SW480 (cell line): Measurements from ENCODE around the gene ANKFN1.

Experiments
- DNase-seq: peaks from one replicate; pipeline ENCODE4 v3.0.0-alpha.2; 2016; ENCODE audit warnings: low spot score

The ANKFN1 gene

DNA sequence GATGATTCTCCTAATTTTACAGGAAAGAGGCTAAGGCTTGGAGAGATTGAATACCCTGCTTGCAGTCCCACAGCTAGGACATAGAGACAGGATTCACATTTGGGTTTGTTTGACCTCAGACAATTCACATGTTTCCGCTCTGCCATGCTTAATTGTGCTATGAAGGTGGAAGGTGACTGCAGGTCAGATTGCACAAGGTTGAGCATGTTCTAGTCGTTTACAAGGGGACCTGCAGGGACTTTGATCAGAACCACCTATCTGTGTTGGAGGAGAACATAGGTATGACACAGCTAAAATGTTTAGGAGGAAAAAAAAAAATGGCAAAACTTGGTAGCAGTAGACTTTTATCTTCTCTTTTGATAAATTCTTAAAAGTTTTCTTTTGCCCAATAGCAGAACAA, 4.9 kb upstream of the ANKFN1 start:
- no peak for DNase-seq

DNA sequence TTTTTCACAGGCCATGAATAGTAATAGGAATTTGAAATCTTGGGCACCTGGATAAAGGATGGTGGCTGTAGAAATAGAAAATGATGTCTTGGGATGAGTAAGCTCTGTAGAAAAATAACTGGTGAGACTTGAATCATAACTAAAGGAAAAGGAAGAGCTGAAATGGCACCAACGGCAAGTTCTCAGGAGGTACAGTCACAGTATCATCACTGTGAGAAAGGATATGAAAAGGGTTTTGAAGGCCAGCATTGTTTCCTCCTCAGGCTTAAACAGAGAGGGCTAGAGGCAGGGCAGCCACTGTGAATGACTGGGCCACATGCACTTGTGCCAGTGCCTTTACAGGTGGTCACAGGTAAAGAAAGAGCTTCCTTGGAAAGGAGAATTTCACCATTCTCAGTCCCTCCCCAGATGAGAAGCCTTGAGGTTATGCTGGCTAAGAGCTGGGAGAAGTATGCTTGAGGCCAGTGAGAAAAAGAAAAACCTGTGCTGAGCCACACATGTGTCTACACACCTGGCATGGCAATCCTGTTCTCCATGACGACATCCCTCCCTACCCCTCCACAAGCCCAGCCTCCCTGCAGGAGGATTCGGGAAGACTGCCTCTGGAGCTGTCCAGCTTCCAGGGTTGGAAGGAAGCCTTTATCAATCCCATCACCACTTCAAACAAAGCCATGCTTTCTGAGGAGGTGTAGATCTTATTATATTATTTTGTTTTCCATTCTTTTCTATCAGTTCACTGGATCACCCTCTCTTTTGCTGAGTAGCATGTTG, 3.8 kb upstream of the ANKFN1 start:
- DNase-seq: no peak

DNA sequence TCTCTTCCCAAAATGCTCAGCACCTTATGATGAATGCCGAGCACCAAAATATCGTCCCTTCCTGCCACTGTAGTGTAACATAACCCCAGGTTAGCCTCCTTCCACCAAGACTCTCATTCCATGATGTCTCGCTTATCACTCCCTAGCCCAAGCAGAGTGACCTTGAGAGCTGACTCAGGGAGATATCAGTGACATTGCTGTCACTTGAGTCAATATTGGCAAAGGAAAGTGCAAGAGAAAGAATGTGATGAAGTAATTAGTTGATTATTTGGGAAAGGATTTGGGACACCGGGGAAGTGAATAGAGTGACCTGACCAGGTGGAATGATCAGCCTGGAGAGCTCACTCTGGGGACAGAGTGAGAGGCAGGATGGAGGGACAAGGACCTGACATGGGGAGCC, 2.6 kb upstream of the ANKFN1 start:
- DNase-seq: no peak

DNA sequence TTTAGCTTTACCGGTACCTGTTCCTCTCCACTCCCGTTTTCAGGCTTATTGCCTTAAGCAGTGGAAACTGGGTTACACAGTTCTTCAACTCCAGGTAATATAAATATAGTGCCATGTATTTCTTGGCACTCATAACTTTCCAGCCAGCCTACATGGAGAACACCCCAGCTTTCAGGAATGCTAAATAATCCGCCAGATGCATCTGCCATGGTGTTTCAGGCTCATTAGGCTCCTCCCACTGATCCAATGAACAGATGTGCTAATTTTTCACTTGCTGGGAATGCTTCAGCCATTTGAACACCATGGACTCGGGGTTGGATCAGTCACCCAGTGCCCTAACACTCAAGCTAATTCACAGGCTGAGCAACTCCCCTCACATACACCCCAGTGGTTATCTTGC, 4.6 kb downstream of the ANKFN1 start:
- no peak for DNase-seq

DNA sequence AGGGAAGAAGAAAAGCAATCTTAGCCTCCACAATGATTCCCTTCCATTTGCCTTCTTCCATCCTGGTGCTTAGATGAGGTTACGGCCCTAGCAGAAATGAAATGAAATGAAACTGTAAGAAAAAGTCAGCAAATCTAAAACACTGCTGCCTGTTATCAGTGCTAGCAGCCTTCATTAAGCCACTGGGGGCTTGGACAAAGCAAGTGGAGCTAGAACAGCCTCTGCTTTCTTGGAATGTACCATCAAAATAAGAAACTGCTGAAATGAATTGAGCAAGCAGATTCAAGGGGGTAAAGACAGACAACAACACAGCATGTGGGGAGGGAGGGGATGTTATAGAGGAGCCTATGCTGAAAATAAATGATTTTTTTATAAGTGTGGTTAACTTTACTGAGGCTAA, 5.1 kb downstream of the ANKFN1 start:
- no peak for DNase-seq

DNA sequence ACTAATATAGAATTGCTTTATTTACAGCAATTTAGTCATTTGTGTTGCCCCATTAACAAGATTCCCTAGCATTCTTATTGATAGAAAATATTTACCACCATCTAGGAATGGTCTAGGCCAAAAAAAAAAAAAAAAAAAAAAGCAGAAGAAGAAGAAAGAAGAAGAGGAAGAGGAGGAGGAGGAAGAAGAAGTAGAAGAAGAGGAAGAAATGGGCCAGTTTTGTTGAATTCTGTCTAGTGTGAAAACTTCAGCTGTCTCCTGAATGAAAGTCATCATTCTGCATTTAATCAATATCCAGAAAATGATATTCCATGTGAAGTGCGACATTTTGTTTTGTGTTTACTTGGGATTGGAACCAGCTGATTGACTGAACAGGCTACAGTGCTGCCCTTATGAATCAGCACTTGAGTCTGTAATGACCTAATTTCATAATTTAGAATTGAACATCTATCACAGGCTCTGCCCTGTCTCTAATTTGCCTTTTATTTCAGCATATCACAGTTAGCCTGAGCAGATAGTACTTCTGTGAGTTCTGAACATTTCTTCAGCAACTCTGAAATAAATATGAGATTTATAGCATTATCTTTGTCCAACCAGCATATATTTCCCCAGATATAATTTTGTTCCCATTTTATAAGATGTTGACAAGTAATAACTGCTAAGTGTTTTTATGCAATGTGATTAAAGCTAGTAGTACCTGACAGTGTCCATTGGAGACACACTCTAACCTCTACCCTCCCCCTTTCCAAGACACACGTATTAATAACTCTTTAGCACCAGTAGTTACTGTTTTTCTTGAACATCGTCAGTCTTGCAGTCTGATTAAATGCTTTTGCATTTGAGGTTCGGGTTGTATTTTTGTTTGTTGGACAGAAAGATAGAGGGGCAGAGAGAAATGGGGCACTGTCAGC, 5.9 kb downstream of the ANKFN1 start:
- DNase-seq: no peak

DNA sequence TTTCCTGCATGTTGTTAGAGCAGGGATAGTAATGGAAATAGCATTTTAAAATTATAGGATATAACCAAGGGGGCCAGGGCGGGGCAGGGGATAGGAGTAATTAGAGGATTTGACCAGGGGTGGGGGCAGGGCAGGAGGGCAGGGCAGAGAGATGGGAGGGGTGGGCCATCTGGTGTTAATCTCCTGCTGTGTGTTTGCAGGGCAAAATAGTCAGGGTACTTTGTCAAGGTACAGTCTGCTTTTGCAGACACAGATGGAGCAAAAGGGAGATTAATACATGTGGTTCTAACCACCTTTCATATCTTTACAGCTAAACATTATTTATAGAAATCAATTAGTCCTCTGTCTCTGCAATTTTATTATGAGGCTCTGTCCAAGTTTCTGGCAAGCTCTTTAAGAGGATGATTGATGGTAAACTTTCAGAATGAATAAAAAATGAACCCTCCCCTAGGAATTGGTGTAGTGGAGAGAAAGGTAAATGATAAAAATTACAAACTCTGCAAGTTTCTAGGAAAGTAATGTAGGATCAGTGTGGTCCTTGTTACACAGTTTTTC, 6.6 kb downstream of the ANKFN1 start:
- DNase-seq: no peak

DNA sequence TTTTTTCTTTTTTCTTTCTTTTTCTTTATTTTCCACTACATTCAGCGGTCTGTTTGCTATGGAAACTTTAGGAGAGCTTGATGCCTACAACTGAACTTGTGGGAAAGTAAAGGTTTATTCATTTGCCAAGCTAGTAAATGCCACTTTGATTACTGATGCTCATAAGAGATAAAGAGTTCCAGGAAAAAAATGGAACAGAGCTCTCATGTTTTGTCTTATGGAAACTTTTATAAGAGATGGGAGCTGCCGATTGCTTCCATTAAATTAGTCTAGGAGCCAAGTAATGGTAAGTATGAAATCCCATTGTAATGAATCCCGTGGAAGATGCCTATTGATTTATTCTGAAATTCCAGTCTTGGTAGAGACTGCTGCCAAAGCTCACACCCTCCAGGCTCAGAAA, 7.1 kb downstream of the ANKFN1 start:
- no peak for DNase-seq

DNA sequence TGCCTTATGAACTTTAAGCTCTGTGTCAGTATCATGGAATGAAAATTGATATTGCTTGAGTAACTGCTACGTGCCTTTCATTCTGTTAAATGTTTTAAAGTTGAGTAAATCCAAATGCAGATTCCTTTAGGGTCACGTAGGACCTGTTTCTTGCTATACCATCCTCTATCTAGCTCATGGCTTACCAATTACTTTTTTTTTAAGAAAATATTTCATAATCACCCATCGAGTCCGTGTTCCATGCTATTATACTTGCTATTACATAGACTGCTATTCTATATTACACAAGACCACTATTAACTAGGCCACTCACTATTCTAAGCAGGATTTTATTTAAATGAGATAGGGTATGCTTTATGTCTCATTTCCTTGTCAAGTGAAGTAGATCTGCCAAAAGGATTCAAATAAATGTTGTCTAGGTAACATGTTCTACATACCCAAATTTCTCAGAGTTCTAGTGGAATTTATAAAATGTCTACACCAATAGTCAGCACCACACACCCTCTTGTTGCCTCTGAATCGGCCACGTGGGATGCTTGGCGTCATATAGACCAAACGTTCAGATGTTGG, 11.9 kb downstream of the ANKFN1 start:
- DNase-seq: no peak

DNA sequence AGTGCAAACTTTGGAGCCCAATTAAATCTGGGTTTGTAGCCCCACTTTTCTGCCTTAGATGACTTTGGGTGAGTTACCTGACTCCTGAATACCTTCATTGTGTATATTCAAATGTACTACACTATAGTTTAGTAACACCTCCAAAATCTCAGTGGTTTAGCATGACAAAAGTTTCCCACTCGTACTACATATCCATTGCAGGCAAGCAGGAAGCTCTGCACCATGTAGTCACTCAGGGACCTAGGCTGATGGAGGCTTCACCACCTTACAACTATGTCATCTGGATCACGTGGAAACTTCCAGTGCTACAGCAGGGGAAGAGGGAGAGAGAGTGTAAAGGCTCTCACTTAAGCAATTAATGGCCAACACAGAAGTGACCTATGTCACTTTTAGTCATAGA, 14.2 kb downstream of the ANKFN1 start:
- DNase-seq: no peak

DNA sequence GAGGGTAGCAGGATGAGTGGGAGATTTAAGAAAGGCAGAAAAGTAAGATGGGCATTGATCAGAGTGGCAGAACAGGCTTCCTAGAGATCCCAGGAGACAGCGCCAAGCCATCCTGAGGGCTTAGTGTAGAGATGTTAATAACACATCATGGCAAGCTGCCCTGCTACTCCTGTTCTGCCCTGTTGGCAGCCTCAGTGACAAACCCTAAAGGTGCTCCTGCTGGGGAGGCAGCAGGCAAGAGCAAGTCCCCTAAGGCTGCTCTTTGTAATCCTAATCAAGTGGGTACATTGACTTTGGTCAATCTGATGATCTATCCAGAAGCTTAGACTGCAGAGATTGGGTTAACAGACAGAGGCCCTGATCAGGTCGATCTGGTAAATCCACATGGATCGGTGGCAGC, 16.3 kb downstream of the ANKFN1 start:
- no peak for DNase-seq

DNA sequence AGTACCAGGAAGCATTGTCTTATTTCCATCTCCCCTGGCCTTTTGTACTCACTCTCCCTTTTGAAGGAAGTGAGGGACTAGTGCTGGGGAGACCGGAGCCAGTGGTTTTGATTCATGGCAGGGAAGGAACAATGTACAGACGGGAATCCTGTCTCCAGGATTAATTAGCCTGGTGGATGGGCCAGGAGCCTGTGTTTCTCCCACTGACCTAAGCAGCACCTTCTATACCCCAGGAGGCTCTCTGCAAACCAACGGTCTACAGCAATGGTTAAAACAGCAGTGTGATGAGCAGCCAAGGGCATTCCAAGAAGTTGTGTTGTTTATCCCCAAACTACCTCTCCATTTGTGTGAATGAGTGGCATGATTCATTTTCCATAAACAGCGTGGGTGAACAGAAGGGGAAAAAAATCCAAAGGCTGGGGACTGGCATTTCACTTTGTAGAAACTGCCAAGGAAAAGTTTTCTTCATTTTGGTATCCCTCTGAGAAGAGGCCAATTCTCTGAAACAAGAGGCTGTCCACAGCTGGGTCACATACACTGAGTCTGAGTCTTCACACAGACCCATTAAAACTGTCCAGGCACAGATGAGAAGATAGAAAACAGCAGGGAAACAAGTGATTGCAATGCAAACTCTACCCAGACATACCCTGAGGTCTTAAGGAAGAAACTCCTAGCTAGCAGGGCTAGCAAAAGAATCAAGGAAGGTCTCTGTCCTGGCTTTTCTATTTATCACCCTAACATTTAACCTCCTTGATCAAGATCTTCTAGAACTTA, 18.1 kb downstream of the ANKFN1 start:
- no peak for DNase-seq

DNA sequence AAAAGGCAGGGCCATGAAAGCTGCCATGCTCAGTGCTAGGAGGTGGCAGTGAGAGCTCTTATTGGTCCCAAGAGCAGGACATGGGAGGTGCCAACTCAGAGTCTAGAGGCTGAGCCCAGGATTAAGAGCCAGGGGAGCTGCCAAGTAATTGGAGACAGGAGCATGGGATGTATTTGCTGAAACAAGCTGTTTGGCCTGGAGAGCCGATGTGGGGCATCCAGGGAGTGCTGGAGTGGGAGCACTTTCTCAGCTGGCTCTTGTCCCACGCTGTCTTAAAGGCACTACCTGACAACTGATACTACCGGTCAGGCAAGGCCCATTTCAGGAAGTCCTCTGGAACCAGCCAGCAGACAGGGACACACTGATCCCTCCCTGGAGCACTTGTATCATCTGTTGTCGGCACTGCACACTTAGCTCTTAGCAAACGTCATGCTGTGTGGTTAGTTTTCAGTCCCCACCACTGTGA, 19.3 kb downstream of the ANKFN1 start:
- peak; percentile 22 for DNase-seq

DNA sequence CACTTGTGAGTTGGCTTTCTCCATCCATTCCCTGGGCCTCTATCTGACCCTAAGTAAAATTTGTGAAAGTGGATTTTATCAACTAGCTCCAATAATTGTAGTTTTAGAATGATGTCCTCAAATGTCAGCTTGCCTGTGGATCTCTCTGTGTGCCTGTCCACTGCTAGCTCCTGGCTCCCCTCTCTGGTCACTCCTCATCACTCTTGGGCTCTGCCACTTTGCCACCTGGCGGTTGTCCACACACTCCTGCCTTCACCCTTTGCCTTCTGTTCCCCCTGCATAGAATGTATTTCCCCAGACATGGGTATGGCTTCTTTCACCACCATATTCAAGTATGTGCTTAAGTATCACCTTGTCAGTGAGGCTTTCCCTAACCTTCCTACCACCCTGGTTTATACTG, 19.8 kb downstream of the ANKFN1 start:
- DNase-seq: no peak

DNA sequence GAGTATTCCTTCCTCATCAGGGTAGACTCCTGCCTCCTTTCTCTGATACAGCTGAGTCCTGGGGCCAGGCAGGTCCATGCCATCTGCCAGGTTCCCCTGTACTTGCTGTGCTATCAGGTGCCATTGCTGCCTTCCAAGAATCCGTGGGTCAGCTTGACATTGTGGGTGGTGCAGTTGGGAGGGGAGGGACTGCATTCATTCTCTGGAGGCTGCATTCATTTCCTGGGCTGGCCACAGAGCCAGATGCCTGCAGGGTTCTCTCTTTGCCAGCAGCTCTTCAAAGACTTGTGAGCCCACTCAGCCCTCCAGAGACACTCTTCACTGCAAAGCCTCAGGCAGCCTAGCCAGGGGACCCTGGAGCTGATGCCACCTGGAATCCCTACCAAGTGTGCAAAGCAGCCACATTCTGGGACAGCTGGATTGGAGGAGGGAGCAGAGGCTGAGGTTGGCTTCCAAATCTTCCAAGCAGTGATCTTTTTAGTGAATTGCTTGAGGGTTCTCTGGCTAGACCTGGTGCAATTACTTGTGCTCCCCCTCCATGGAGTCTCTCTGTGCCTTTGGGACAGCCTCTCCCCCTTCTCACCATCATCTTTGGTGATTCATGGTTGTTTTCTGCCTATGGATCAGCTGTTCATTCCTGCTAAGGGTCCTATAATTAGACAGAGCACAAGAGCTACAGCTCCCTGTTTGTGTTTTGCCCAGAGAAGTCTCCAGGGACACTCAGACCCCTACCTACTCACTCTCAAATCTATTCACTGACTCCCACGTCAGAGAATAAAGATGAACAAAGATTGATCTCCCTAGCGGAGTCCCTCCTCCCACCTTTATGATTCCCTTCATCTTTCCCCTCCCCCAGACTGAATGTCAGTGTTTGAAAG, 20.9 kb downstream of the ANKFN1 start:
- DNase-seq: peak; percentile 13

DNA sequence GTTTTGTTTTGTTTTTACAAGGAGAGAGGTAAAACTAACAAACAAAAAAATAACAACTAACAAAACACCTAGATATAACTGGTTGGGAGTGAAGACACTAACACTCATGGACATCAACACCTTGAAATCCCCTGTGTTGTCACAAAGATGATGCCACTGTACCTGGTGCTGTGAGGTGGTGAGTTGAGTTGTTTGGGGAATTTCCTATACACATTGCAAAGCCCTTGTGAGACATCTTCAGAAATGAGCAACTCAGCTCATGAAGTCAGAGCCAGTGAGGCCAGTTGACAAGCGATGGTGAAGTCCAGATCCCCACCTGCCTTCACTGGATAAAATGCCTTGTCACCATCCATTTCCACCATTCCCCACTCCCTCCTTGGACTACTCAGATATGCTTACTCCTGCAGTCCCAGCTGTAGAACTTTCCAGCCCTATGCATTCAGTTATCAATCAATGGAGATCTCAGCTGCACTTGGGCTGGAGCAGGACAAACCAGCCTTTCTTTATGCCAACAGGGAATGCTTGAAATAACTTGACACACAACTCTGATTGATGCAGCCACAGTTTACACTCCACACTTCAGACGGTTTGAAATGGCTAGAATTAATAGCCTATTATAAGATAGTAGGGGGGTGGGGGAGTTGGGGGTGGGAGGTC, 22.2 kb downstream of the ANKFN1 start:
- no peak for DNase-seq

DNA sequence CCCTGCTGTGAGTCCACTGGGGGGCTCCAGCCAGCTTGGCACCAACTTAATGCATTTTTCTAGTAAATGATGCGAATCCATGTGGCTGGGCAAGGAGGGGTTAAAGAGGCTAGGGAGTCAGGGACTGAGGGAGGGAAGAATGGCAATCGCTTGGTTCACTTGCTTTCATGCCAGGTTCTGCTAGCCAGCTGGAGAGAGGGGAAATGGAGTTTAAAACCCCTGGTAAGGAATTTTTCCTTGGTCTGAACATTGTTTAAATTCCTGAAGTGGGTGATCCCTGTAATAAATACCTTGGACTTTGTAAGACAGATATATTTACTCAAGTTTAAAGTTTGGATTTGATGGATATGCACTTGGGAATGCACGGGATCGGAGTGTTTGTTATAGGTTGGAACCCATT, 22.8 kb downstream of the ANKFN1 start:
- DNase-seq: peak; percentile 10

DNA sequence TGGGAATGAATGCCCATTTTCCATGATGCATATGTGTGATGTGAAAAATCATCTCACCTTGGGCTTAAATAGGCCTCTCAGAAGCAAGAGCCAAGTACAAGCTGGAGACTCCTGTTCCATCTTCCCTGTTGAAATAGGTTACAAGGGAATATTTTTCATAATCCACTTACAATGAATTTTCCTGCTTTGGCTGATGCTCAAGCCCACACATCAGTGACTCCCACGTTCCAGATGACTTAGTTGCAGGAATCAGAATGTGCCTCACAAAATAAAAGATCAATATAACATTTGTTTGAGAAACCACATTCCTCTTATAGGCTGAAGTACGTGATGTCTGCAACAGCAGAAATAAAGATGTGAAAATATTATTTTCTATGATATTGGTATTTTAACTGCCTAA, 24.1 kb downstream of the ANKFN1 start:
- DNase-seq: no peak

DNA sequence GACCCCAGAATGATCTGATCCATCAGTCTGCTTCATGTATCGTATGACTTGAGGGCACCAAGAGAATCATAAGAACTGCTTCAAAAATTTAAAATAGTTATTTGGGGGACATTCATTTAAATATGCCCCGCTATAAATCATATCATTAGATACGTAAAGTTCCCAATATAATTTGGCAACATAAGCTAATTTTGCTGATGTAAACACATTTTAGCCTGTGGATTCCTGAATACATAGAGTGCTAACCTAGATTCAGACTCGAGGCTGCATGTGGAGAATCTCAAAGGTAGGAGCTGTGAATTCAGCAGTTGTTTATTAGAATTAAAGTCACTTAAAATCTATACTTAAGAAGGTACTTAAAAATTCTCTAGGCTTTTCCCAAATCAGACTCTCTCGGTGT, 24.9 kb downstream of the ANKFN1 start:
- no peak for DNase-seq

DNA sequence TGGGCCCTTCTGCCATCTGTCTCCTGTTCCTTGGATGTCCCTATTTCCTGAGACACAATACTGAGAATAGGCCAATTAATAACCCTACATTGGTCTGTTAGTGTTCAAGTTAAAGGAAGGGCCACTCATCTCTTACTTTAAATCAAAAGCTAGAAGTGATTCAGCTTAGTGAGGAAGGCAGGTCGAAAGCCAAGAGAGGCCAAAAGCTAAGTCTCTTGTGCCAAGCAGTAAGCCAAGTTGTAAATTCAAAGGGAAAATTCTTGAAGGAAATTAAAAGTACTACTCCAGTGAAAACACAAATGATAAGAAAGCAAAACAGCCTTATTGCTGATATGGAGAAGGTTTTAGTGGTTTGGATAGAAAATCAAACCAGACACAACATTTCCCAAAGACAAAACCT, 28.8 kb downstream of the ANKFN1 start:
- DNase-seq: no peak
